Measurements from ENCODE around the gene INSC. TPM values are rescaled to one million over a fixed set of nuclear protein-coding genes. Genes with fewer than 3 reads are reported as not detected.

The INSC gene
- total and polyA plus RNA-seq, 2 experiments from 2014 or later, result 0.97 to 1.5 TPM

DNA sequence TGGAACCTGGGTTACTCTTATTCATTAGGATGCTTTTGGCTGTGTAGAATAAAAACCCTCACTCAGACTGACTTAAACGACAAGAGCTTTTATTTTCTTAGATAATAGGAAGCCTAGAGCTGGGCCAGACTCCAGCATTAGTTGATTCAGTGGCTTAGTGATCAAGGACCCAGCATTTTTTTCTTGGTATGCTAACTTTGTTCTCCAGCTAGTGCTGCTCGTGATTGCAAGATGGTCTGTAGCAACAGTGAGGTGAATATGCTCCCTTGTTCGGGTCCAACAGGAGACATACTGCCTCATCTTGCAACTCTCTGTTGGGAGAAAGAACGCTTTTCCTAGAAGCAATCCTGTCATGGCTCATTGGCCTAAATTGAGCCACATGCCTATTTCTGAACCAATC, 33.4 kb downstream of the INSC start:
- H3K4me3 ChIP-seq, result no peak overlapping the region
- no peaks in the 10 kb centered on the region for H3F3A ChIP-seq (replicated peaks; ENCODE audit: low read depth)
- ATAC-seq (no peak), DNase-seq (ENCODE audit: low spot score) (no peak)
- H3K27me3 ChIP-seq (ENCODE audit: insufficient read depth), result no peaks in the 10 kb centered on the region
- Mint-ChIP-seq H3K27me3 (ENCODE audit: insufficient read depth, low read depth, poor library complexity) (peaks cover 2% of the 10 kb centered on the region), H3K4me1 (peaks cover 7% of the 10 kb centered on the region), H3K27ac (no peak overlapping the region), H3K36me3 (ENCODE audit: low read depth) (no peaks in the 10 kb centered on the region), H3K4me3 (no peak overlapping the region), H3K9me3 (no peaks in the 10 kb centered on the region)
- H4K20me1 ChIP-seq (replicated peaks; ENCODE audit: insufficient read depth), result no peaks in the 10 kb centered on the region; the same call in 1 of the 2 replicates
- H3K36me3 ChIP-seq (ENCODE audit: insufficient read depth), result no peaks in the 10 kb centered on the region
- TF ChIP-seq, protein P1, sequence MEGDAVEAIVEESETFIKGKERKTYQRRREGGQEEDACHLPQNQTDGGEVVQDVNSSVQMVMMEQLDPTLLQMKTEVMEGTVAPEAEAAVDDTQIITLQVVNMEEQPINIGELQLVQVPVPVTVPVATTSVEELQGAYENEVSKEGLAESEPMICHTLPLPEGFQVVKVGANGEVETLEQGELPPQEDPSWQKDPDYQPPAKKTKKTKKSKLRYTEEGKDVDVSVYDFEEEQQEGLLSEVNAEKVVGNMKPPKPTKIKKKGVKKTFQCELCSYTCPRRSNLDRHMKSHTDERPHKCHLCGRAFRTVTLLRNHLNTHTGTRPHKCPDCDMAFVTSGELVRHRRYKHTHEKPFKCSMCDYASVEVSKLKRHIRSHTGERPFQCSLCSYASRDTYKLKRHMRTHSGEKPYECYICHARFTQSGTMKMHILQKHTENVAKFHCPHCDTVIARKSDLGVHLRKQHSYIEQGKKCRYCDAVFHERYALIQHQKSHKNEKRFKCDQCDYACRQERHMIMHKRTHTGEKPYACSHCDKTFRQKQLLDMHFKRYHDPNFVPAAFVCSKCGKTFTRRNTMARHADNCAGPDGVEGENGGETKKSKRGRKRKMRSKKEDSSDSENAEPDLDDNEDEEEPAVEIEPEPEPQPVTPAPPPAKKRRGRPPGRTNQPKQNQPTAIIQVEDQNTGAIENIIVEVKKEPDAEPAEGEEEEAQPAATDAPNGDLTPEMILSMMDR (conservative IDR thresholded peaks at IDR 0.05; ENCODE audit: low read depth in 2 of 2), result no peak
- TF ChIP-seq JUNB (IDR thresholded peaks at IDR 0.05; ENCODE audit: unreplicated experiment), result no peak
- no peak for TF ChIP-seq STAT1 (IDR thresholded peaks at IDR 0.05; ENCODE audit: unreplicated experiment)
- TF ChIP-seq POLR2AphosphoS5 (IDR thresholded peaks at IDR 0.05; ENCODE audit: low read depth), result no peak
- TF ChIP-seq EZH2phosphoT487 (IDR thresholded peaks at IDR 0.05; ENCODE audit: unreplicated experiment), result no peak
- TF ChIP-seq, protein P2, sequence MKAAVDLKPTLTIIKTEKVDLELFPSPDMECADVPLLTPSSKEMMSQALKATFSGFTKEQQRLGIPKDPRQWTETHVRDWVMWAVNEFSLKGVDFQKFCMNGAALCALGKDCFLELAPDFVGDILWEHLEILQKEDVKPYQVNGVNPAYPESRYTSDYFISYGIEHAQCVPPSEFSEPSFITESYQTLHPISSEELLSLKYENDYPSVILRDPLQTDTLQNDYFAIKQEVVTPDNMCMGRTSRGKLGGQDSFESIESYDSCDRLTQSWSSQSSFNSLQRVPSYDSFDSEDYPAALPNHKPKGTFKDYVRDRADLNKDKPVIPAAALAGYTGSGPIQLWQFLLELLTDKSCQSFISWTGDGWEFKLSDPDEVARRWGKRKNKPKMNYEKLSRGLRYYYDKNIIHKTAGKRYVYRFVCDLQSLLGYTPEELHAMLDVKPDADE (IDR thresholded peaks at IDR 0.05), result no peak
- no peak for TF ChIP-seq ZNF331 (CRISPR knock-in tag; IDR thresholded peaks at IDR 0.05; ENCODE audit: low read depth)
- TF ChIP-seq, protein P3, sequence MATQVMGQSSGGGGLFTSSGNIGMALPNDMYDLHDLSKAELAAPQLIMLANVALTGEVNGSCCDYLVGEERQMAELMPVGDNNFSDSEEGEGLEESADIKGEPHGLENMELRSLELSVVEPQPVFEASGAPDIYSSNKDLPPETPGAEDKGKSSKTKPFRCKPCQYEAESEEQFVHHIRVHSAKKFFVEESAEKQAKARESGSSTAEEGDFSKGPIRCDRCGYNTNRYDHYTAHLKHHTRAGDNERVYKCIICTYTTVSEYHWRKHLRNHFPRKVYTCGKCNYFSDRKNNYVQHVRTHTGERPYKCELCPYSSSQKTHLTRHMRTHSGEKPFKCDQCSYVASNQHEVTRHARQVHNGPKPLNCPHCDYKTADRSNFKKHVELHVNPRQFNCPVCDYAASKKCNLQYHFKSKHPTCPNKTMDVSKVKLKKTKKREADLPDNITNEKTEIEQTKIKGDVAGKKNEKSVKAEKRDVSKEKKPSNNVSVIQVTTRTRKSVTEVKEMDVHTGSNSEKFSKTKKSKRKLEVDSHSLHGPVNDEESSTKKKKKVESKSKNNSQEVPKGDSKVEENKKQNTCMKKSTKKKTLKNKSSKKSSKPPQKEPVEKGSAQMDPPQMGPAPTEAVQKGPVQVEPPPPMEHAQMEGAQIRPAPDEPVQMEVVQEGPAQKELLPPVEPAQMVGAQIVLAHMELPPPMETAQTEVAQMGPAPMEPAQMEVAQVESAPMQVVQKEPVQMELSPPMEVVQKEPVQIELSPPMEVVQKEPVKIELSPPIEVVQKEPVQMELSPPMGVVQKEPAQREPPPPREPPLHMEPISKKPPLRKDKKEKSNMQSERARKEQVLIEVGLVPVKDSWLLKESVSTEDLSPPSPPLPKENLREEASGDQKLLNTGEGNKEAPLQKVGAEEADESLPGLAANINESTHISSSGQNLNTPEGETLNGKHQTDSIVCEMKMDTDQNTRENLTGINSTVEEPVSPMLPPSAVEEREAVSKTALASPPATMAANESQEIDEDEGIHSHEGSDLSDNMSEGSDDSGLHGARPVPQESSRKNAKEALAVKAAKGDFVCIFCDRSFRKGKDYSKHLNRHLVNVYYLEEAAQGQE (IDR thresholded peaks at IDR 0.05; ENCODE audit: unreplicated experiment), result no peak
- no peak for TF ChIP-seq CREB1 (CRISPR knock-in tag; IDR thresholded peaks at IDR 0.05; ENCODE audit: low read depth)
- H2AFZ ChIP-seq, result no peak overlapping the region
- H3K4me2 ChIP-seq, result no peak overlapping the region
- no peaks in the 10 kb centered on the region for H3K9me2 ChIP-seq (ENCODE audit: insufficient read depth)
- no peaks in the 10 kb centered on the region for H3K79me2 ChIP-seq (replicated peaks; ENCODE audit: insufficient read depth)
- peaks cover 8% of the 10 kb centered on the region for H3K4me1 ChIP-seq (ENCODE audit: insufficient read depth)
- H3K27ac ChIP-seq (ENCODE audit: low read depth), result no peak overlapping the region

DNA sequence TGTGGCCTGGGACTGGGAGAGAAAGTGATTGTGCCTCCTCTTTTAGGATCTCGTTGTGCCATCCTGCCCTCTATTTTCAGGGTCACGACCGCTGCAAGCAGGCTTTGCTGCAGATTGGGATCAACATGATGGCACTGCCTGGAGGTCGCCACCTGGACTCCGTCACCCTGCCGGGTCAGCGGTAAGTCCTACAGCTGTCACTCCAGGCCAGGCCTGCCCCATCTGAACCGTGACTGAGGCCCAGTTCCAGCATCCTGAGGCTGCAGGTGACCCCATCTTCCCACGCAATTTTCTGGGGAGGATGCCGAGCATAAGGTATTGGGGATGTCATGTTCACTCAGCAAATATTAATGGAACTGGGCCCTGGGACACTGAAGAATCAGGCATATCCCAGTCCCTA, 34.3 kb downstream of the INSC start:
- Histone ChIP-seq H3K4me1 (ENCODE audit: insufficient read depth) (peaks cover 7% of the 10 kb centered on the region), H3K9me2 (ENCODE audit: insufficient read depth) (no peaks in the 10 kb centered on the region), H3F3A (replicated peaks; ENCODE audit: low read depth) (no peaks in the 10 kb centered on the region), H3K27me3 (ENCODE audit: insufficient read depth) (no peaks in the 10 kb centered on the region), H3K4me2 (no peak overlapping the region), H3K4me3 (no peak overlapping the region), H3K79me2 (replicated peaks; ENCODE audit: insufficient read depth) (no peaks in the 10 kb centered on the region), H4K20me1 (replicated peaks; ENCODE audit: insufficient read depth) (no peaks in the 10 kb centered on the region; the same call in 1 of the 2 replicates), H2AFZ (no peak overlapping the region), H3K36me3 (ENCODE audit: insufficient read depth) (no peaks in the 10 kb centered on the region), H3K27ac (ENCODE audit: low read depth) (no peak overlapping the region)
- ATAC-seq, result no peak
- Mint-ChIP-seq H3K4me1 (peaks cover 7% of the 10 kb centered on the region), H3K36me3 (ENCODE audit: low read depth) (no peaks in the 10 kb centered on the region), H3K4me3 (no peak overlapping the region), H3K27me3 (ENCODE audit: insufficient read depth, low read depth, poor library complexity) (peaks cover 2% of the 10 kb centered on the region), H3K9me3 (no peaks in the 10 kb centered on the region), H3K27ac (no peak overlapping the region)
- DNase-seq (ENCODE audit: low spot score), result no peak
- no peak for TF ChIP-seq EZH2 (IDR thresholded peaks at IDR 0.05; ENCODE audit: low read depth, unreplicated experiment)
- TF ChIP-seq JUNB (IDR thresholded peaks at IDR 0.05; ENCODE audit: unreplicated experiment), result no peak
- no peak for TF ChIP-seq STAT1 (IDR thresholded peaks at IDR 0.05; ENCODE audit: unreplicated experiment)
- TF ChIP-seq NANOG (IDR thresholded peaks at IDR 0.05; ENCODE audit: borderline replicate concordance), result no peak
- TF ChIP-seq, protein P1 (conservative IDR thresholded peaks at IDR 0.05; ENCODE audit: low read depth in 2 of 2), result no peak

All from GM23338 (cell line).